Stimulated activated CD8-positive, alpha-beta memory T cell treated with anti-CD3 and anti-CD28 coated beads, Interleukin-4, amount 100 ng/mL, for 24 hours (primary cell): ENCODE measurements around the gene PDHX.

Source experiments
- DNase-seq: peaks from one replicate; pipeline ENCODE4 v3.0.0-alpha.2; 2020; ENCODE audit warnings: low read depth

The PDHX gene

DNA sequence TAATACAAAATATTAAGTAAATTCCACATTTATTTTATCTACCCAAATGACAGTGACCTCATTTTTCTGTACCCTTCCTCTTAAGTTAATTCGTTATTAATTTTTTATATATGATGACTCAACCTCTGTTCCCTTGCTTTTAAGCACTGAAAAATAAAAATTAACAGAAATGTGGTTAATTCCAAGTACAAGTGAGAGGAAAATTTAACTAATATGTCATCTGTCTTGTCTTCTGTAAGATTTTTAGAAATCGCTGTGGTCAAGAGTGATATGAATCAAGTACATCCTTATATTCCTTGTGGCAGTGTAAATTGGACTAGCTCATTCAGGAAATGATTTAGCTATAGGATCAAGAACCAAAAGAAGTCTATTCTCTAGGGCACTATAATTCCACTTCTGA, 74.5 kb downstream of the PDHX start:
- no peak for DNase-seq

DNA sequence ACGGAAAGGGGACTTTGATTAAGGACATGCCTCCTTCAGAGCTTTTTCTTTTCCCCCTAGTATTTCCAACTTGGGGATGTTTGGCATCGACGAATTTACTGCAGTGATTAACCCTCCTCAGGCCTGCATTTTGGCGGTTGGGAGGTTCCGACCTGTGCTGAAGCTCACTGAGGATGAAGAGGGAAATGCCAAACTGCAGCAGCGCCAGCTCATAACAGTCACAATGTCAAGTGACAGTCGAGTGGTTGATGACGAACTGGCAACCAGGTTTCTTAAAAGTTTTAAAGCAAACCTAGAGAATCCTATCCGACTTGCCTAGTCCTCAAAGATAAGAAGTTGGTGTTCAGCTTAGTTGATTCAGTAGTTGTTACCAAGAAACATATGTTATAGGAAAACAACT, 78.4 kb downstream of the PDHX start:
- no peak for DNase-seq

- DNase-seq = no peak
Observed at GRCh38 chr11:34996958-34997357, 80.5 kb downstream of the PDHX start.

GRCh38 chr11:34997952-34998528, 81.6 kb downstream of the PDHX start:
- no peak for DNase-seq

GRCh38 chr11:34999453-34999852, 83.0 kb downstream of the PDHX start:
- DNase-seq = no peak

DNA sequence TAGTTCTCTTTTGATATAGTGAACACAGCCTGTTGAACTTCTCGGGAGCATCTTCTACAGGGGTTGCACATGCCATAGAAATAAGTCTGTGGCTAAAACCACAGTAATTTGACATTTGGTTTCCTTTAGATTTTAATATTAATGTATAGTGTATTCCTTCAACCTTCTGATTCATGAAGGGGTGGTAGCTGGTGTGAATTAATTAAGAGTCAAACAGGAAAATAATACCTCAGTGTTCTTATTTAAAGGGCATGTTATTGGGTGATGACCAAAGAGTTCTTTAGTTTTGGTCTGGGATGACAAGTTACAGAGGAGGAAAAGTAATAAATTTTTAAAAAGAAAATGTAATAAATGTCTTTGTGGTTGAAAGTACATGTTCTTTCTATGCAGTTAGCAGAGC, 86.8 kb downstream of the PDHX start:
- no peak for DNase-seq

- no peak for DNase-seq
Observed at GRCh38 chr11:35003658-35004057, 87.2 kb downstream of the PDHX start.

GRCh38 chr11:35005141-35005780, 88.8 kb downstream of the PDHX start:
- DNase-seq = no peak

- no peak for DNase-seq
Observed at GRCh38 chr11:35006389-35007128, 90.1 kb downstream of the PDHX start.

- no peak for DNase-seq
Observed at GRCh38 chr11:35007277-35007676, 90.9 kb downstream of the PDHX start.

DNA sequence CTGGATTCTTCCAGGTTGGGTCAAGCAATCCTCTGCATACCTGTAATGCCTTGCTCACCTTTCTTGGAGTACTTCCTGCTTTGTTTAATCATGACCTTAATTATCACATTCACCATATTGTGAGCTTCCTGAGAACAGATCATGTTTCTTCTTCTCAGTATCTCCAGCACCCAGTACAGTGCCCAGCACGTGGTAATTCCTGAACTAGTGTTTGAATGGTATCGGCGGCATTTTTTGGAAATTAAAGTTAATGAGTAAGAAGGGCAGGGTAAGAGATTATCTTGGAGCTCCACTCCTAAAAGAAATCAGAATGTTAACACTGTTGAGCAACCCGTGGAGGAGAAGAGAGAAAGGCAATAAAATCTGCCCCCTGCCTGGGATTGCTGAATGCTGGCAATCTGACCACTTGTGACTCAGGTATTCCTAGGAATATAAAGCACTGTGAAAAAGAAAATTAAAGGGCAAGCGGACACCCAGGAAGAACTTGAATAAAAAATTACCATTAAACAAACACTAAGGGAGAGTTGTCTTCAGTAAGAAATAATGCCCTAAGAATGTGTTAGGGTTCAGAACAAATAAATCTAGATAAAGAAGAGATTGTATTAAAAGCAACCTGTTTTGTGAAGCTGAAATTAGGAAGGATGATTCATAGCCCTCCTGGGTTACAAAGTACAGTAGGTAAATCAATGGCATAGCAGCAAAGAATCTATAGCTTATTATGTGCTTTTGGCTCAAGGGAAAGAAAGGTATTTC, 92.9 kb downstream of the PDHX start:
- no peak for DNase-seq

DNA sequence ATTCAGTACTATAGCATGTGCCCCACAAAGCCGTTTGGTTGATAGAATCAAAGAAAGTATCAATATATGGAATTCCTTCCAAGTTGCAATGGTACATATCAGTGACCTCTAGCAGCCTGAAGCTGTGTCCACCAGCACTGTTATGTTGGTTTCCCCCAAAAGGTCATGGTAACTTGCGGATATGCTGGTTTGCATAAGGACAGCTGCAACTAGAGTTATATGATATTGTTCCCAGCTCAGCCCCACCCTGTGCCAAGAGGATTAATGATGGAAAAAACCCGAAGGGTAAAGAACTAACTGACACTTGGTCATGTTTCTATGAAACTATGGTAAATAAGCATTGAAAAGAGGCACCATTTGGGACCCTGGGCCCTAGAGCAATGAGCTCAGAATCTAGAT, 93.5 kb downstream of the PDHX start:
- DNase-seq = no peak

GRCh38 chr11:35010654-35011053, 94.2 kb downstream of the PDHX start:
- no peak for DNase-seq

DNA sequence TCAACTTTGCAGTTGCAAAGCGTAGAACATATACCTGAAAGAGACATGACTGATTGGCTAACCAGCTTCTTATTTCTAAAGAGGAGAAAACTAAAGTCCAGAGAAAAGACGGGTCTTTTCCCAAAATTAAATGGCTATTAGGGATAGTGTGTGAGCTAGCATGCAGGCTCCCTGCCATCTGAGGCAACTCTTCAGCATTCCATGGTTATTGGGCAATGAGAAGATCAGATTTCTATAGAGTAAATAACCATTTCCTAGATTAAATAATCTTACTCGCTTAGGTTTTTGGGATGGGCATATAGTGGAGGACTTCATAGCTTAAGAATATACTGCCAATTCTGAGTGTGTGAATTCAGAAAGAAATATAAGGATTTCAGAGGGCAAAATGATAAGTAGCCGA, 95.0 kb downstream of the PDHX start:
- DNase-seq = no peak

- no peak for DNase-seq
Observed at GRCh38 chr11:35011944-35012343, 95.5 kb downstream of the PDHX start.

DNA sequence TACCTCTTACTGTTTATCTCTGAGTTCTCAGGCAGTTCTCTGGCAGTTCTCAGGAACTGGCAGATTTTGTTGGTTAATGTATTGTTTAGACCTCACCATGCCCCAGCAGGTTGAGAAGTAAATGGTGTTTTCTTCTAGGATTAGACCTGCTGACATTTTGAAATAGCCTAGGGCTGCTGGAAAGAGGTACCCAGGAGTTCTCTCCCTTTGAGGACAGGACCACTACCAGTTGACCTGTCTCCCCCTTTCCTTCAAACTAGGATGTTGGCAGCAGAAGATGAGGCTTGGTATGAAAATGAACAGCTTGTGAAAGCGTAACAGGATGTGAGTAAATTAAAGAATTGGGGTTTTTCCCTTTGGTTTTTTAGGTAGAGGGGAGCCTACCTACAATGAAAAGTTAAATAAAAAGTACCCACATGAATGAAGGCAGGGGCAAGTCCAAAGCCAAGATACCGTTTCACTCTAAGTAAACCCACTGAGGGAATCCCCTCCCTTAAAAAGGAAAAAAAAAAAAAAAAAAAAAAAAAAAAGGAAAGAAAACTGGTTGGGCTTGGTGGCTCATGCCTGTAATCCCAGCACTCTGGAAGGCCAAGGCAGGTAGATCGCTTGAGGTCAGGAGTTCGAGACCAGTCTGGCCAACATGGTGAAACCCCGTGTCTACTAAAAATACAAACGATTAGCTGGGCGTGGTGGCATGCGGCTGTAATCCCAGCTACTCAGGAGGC, 96.2 kb downstream of the PDHX start:
- DNase-seq = no peak

DNA sequence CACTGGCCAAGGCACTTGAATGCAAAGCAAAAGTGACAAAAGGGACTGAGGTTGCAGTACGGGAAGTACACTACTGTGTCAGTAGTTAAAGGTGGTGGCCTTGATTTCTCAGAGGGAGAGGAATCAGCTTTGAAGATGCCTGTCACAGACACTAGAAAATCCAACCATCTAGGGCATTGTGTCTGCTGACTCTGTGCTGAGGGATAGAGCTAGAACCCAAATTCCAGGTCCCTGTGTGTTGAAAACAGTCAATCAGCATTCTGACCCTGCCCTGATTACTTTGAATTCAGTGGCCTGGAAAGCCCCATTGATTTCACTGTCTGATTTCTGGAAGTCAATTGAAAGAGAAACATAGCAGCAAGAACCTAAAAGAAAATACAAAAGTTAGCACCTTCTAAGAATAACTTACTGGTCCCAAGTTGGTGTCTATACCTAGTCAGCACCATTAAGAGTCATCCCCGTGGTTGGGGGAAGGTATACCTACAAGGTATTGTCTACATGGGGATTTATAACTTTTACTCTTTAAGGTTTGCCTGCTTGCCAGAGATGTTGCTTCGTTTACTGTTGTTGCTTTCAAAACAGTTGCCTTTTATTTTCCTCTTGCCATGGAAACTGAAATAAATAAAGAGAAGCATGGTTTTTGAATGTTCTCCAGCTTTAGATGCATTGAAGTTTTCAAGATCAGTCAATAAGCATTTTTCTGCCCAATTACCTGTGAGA, 97.3 kb downstream of the PDHX start:
- DNase-seq = no peak

DNA sequence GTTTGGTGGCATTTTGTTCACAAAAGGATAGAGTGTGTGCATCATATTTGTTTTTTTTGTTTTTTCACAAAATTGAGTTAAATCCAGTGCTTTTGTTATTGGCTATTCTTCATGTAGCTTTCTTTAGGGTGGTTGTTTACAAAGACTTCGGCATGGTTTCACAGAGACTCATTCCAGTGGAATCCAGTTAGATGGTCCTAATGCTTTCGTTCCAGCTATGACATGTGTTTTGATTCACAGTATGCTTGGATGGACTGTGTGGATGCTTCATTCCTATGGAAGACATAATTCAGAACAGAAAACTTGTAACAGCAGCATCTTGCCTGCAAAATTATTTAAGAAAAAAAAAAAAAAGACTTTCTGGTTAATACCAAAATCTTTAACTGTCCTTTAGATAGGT, 97.9 kb downstream of the PDHX start:
- DNase-seq = no peak

GRCh38 chr11:35015621-35016387, 99.4 kb downstream of the PDHX start:
- DNase-seq = no peak

DNA sequence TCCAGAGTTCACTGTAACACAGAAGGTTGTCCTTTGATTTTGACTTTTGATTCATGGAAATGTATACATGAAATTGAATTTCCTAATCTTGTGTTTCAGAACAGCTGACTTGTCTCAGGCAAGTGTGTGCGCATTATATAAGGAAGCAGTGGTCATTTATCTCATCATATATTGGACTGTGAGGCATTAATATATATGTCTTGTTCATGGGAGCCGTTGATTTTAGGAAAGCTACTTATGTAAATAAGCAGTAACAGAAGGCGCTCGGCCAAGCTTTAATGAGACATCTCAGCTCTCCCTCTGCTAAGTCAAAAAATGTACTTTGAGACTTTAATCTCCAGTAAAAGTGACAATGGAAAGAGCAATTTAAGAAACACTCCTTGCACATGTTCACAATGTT, 100.5 kb downstream of the PDHX start:
- no peak for DNase-seq
